ENCODE data around the gene TMEM40.
"Not testable (repeated sequence)": the region's sequence is repeated elsewhere in the genome, so short reads cannot be mapped to it uniquely, and the experiment has no call there.

The TMEM40 gene, protein sequence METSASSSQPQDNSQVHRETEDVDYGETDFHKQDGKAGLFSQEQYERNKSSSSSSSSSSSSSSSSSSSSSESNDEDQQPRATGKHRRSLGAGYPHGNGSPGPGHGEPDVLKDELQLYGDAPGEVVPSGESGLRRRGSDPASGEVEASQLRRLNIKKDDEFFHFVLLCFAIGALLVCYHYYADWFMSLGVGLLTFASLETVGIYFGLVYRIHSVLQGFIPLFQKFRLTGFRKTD

DNA sequence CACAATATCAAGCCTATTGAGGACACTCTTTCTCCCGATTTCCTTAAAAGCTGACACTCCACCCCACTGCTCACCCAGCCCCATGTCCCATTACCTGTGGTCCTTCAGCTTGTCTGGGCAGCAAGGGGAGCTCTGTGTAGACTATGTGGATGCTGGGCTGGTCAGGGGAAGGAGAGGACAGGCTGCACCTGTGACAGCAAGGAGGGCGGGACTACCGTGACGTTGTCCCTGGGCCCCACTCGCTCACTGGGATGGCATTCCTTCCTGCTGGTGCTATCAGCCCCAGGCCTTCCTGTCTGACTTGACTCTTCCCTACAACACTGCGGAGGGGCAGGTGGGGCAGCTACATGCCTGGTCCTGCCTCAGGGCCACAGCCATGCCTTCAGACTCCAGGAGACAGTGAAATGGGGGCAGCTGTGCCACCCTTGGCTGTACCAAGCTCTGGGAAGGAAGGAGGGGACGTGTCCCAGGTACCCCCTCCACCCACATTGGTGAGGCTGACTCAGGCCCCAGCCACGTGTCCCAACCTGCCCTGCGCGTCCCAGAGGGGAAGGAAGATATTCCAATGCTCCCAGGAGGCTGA, at the start of gene TMEM40:
Gene TMEM40 (minus strand): TSS at position 163 of the 583 bp plus-strand sequence. CDS start 9,427 bp downstream, outside the sequence.
- DNase-seq = no peak

DNA sequence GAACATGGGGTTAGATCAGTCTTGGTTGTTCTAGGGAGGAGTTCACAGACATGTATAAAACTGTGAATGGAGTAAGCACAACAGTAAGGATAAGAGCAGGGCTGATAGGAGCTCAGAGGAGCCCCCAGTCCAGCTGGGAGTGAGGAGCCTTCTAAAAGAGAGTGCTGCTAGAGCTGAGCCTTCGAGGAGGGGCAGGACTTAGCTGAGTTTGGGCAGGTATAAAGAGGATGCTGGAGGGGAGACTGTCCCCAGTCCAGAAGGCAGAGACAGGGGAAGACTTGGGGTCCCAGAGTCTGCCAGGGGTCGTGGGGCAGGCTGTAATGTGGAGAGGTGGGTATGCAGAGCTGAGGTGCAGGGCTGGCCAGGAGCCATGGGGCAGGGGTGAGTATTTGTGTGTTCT, 49.5 kb upstream of the TMEM40 start:
- no peak for DNase-seq

DNA sequence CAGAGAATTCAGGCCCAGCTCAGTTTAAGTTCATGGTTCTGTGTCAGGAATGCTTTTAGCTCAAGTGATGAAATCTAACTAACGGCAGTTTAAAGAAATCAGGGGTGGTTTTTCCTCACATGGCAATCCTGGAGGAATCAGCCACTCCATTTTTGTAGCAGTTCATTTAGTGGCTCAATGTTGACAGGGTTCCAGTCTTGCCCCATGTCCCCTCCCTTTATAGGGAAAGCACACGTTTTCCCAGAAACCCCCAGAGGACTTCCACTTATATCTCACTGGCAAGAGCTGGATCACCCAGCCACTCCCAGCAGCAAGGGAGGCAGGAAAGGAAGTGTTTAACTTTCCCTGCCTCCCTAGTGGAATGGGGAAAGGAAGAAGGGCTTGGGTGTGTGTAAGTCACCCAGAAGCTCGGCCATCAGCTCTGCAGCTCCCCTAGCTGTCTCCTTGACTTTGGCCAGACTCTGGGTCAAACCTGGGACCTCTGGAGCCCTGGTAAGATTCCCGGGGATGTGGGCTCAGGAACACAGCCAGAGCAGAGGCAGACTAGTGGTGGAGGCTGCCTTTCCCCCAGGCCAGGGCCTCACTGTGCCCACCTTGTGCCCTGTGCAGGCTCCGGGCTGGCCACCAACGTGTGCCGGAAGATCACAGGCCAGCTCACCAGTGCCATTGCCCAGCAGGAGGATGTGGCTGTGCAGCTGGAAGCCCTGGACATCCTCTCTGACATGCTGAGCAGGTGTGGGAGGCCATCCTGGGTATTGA, 48.7 kb upstream of the TMEM40 start:
- no peak for DNase-seq

DNA sequence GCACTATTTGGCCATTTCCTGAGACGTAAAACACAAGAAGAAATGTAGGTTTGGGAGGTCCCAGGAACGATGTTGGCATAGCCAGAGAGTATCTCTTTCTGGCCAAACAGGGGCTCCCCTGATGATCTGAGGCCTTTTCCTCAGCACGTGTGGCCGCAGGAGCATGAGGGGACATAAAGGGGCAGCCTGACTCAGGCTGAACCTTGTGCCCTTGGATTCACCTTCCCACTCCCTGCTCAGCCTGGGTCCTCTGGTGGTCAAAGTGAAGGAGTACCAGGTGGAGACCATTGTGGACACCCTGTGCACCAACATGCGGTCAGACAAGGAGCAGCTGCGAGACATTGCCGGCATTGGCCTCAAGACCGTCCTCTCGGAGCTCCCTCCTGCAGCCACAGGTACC, 48.0 kb upstream of the TMEM40 start:
- DNase-seq = no peak

DNA sequence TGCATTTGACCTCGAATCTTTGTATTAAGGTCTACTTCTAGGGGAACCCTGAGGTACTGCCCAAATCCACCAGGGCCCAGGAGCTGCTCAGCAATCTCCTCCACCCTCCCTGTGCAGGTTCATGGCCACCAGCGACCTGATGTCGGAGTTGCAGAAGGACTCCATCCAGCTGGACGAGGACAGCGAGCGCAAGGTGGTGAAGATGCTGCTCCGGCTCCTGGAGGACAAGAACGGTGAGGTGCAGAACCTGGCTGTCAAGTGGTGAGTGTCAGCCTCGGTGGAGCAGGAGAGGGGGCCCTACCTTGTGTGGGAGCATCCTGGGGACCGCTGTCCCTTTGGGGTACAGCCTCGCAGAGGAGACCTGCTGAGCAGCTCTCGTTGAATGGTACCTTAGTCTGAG, 44.3 kb upstream of the TMEM40 start:
- DNase-seq = no peak

DNA sequence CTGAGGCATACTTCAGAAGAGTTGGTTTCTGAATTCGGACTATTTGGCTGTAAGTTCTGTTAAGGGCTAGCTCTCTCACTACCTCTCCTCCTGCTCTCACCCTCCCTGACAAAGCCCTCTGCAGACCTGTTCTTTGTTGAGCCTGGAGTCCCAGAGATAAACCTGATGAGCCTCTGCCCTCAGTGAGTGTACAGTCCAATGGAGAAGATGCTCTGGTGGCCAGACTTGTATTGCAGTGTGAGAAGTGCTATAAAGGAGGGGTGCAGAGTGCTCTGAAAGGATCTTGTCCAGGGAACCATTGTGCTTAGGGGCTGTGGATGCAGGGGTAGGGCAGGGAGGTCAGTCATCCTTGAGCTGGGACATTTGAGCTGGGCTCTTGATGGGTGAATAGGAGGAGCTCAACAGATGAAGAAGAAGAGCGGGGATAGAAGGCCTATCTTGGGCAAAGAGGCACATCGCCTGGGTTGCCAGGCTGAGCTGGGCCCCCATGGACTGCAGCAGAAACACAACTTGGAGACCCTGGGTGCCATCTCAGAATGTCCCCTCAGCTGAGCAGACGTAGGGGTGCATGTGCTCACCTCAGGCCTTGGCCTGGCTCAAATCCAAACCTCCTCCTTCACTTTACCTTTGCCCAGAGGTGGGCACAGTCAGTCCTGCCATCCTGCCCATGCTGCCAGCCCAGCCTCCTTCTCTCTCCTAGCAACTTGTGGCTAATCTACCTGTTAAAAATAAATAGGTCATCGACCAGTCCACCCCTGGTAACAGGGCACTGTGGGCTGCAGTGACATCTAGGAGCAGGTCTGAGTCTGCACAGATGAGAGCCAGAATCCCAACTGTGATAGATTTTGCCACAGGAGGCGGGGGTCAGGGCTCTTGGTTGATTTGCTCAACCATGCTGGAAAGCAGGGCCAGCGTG, 40.7 kb upstream of the TMEM40 start:
- no peak for DNase-seq

DNA sequence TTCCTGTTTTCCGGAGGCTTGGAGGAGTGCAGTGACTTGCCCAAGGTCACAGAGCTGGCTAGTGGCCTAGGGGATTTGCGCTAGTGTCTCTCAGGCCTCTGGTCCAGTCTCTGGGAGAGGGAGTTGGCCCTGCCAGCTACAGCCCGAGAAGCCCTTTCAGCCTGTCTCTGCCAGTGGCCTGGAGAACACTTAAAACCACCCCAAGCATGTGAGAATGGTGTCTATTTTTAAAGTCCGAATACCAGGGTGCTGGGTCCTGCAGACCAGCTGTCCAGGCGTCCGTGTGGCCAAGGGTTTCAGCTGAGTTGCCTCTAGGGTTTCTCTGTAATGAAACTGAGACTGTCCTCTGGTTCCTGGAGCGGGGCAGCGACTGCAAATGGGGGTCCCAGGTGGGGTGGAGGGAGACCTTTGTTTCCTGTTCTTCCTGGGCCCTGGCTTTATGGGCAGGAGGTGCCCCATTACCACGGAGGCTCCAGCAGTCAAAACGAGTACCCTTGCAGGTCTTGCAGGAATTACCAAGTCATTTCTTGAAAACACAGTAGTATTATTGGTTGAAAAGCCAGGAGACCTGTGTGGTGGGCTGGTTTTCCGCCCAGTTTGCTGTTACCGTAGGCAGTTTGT, 39.6 kb upstream of the TMEM40 start:
- DNase-seq = no peak

DNA sequence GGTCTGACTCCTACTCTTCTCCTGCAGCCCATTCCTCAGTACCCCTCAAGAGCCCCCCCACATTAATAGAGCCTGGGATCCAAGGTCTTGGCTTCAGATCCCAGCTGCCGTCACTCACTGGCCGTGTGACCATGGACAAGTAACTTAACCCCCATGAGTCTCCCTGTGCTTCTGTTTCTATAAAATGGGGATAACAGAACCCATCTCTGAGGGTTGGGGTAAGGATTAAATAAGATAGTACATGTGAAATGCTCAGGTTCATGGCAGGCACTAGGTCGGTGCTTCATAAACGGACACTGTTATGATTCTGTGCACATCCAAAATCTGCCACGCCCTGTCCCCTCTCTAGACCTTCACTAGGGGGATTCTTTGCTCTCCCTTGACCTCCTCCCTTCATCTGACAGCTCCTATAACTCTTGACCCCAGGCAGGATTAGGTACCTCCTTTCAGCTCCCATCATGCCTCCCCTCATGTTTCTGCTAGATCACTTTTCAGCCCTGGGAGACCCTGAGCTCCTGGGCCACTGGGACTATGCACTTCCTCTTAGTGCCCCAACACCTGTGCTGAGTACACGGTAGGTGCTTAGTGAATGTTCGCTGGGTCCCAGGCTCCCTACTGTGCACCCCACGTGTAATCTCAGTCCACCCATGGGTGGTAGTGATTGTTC, 39.0 kb upstream of the TMEM40 start:
- no peak for DNase-seq

DNA sequence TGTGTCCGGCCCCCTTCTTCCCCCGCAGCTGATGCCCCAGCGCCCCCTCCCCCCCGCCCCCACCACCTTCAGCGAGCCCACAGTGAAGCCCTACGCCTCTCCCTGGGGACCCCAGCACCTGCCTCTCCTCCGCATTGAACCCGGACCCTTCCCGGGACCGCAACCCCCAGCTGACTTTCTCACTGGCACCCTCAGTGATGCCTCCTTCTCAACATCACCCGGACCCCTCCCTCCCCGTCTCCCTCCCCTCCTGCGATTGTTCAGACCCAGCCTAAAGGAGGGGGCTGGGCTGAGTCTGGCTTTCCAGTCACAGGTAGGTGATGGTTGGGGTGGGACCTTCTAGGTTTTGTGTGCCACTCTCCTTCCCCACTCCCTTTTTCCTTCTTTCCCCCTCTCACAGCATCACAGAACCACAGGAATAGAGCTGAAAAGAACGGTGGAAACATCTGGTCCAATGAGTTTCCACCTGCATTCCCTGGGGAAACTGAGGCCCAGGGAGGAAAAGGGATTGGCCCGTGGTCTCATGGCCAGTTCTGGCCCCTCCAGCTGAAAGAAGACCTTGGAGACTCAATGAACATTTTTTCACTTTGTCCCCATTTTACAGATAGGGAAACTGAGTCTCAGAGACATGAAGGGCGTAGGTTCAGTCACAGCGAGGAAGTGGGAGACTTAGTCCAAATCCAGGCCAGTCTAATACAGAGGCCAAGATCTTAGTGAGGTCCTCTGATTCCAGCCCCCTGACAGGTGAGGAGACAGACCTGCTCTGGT, 38.2 kb upstream of the TMEM40 start:
- DNase-seq = no peak

DNA sequence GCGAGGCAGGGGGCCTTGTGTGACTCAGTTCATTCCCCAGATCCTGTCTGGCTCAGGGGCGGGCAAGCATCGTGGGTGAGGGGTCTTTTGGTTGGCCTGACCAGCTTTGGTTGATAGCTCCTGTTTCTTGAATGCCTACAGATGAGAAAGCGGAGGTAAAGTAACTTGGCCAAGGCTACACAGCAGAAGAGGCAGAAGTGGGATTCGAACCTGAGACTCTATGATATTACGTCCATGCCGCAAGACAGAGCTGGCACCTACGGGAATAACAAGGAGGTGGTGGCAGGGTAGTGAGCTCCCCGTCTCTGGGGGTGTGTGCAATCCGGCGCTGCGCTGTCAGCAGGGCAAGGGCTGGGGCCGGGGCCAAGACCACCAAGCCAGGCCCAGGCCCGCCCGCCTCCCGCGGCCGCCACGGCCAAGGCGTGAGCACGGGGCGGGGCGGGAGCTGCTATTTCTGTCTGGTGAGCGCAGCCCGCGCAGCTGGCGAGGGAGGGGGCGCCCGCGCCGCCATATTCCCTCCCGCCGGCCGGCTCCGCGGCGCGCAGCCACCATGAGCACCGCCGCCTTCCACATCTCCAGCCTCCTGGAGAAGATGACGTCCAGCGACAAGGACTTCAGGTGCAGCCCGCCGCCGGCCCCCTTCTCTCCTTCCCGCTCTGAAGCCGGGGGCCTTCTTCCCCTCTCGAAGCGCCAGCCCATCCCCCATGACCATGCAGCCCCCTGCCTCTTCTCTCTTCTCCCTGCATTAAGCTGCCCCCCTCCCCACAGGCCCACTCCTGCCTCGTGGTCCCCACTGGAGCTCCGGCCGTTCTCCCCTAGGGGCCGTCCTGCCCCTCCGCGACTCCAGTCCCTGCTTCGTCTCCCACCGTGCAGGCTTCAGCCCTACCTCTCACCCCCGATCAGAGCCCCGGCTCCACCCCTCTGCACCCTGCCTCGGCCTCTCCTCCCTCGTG, 37.4 kb upstream of the TMEM40 start, which contains the start of gene CAND2:
Gene CAND2 (plus strand): TSS at position 510 of the 953 bp plus-strand sequence. CDS start 41 bp downstream, at position 551.
- no peak for DNase-seq

DNA sequence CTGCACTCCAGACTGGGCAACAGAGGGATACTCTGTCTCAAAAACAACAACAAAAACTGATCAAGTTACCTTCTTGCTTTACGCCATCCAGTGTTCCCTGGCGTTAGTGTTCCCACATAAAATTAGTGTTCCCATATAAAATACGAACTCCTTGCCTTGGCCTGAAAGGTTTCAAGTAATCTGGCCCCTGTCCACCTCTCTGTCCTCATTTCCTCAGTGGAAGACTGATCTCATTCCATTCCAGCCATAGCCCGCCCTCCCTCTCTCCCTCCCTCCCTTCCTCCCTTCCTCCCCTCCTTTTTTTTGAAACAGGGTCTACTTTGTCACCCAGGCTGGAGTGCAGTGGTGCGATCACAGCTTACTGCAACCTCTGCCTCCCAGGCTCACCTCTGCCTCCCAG, 34.6 kb upstream of the TMEM40 start:
- no peak for DNase-seq

DNA sequence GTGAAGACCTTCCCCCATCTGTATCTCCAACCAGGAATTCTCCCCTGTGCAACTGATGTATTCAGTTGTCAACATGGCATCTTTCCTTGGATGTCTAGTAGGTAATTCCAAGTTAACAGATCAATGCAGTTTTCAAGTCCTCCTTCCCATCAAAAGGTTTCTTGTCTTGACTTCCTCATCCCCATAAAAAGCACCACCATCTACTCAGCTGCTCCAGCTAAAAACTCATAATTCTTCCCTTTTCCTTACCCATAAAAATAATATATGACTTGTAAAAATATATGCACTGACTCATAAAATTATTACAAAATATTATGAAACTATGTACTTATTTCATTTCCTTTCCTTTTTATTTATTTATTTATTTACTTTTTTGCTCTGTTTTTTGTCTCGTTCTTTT, 32.4 kb upstream of the TMEM40 start:
- no peak for DNase-seq

DNA sequence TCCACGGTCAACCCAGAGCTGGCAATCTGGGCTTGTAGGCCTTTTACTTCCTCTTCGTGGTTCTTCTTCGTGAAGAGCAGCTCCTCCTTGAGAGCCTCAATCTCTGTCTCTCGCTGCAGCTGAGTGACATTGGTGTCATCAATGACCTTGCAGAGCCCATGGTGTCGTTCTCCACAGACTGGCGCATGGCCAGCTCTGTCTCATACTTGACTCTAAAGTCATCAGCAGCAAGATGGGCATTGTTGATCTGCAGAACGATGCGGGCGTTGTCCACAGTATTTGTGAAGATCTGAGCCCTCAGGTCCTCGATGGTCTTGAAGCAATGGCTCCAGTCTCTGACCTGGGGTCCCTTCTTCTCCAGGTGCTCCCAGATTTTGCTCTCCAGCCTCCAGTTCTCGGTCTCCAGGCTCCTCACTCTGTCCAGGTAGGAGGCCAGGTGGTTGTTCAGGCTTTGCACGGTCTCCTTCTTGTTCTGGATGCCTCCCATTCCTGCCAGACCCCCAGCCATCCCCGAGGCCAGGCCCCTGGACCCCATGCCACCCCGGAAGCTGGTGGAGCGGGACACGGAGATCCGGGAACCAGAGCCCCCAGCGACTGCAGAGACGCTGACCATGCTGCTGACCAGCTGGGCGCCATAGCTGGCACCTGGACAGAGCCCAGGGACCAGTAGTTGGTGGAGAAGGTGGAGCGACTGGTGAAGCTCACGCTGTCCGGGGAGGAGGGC, 29.1 kb upstream of the TMEM40 start:
- DNase-seq = not testable (repeated sequence)

DNA sequence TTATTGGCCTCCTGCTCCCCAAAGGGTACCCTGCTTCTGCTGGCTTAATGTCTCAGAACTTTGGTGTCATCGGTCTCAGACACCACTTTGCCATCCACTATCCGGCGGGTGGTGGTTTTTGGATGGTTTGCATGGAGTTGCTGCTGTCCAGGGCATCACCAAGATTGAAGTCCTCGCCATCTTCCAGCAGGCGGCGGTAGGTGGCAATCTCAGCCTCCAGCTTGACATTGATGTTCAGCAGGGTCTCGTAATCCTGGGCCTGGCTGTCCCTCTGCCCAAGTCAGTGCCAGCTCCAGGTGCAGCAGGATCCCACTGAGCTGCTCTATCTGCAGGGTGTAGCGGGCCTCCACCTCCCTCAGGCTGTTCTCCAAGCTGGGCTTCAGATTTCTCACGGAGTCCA, 28.3 kb upstream of the TMEM40 start:
- DNase-seq = not testable (repeated sequence)

DNA sequence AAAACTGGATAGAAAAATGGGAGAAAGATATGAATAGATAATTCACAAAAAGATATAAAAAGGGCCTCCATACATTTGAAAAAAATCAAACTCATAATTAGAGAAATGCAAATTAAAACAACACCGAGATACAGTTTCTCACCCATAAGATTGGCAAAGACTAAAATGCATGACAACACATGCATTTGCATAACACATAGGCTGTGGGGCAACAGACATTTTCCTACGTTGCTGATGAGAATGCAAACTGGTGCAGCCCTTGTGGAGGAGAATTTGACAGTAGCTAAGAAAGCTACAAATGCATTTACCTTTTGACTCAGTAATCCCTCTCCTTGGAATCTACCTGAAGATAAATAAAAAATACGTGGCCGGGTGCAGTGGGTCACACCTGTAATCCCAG, 26.0 kb upstream of the TMEM40 start:
- DNase-seq = no peak

DNA sequence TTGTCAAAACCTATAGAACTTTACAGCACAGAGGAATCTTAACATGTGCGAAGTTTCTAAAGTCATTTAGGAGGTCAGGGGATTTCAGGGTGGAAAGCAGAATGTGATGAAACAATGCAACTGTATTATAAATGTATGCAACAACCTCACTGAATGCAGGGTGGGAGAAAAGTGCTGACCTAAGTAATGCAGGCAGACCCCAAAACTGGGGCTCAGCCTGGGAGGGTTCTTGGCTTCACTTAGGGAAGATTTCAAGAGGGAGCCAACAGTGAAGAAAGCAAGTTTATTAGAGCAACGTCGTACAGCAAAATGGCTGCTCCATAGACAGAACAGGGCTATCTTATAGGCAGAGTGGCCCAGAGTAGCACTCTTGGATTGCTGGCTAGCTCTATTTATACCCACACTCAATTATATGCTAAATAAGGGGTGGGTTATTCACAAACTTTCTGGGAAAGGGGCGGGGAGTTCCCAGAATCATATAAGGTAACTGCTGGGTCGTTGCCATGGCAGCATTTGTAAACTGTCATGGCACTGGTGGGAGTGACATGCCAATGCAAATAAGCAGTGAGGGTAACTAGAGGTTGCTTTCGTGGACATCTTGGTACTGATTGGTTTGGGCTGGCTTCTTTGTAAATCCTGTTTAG, 23.2 kb upstream of the TMEM40 start:
- DNase-seq = no peak

DNA sequence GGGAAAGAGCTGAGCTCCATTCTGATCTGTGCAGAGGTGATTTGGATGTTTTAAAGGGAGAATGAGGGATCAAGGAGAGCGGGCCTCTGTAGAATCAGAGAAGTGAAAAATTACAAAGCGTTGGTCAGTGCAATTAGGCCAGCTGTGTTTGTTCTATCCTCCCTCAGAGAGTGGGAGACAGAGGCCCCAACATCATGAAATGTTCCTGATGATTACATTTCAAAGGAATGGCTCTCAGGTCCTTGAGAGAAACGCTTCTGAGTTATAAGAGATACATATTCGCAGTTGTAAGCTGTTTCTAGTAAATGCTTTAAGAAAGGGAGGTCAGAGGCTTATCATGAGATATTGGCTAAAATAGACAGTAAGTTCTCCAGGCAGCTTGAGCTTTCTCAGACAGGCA, 21.7 kb upstream of the TMEM40 start:
- no peak for DNase-seq

DNA sequence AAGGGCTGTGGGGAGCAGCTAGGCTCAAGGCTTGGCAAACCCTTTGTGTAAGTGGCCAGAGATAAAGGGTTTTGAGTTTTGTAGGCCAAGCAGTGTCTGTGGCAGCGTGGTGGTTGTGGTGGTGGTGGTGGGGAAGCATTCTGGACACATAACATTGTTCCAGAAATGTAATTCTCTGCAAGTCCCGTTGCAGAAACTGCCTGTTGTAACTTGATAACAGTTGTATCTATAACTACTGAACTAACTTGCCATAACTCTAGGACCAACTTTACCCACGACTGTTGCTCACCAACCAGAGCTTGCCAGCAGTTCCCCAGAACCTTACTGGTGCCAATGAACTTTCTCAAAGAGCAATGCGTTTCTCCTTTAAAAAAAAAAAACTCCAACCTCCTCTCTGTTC, 18.1 kb upstream of the TMEM40 start:
- DNase-seq = no peak

DNA sequence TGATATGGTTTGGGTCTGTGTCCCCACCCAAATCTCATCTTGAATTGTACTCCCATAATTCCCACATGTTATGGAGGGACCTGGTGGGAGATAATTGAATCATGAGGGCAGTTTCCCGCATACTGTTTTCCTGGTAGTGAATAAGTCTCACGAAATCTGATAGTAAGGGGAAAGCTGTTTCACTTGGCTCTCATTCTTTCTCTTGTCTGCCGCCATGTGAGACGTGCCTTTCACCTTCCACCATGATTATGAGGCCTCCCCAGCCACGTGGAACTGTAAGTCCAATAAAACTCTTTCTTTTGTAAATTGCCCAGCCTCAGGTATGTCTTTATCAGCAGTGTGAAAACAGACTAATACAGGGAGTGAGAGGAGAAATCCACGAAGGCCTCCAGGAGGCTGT, 16.9 kb upstream of the TMEM40 start:
- not testable (repeated sequence) for DNase-seq
